Endothelial cell of umbilical vein (primary cell): ENCODE results near the gene ANKRD44. TPM values are rescaled to one million over a fixed set of nuclear protein-coding genes. Genes with fewer than 3 reads are reported as not detected.

Experiments used
- BruUV-seq: library from RNA; stranded (reverse); fragments of 400-500 nt; replicated peaks from 2 replicates; lab custom pipeline; 2021; lab: Mats Ljungman, UMichigan
- CTCF ChIA-PET: fragments of 300-600, 350-600 bp; sonication (Branson Sonifier 250); formaldehyde crosslinking; loops from one replicate; lab custom pipeline; 2021; ENCODE audit warnings: antibody characterized with exemption, inconsistent platforms; lab: Charles Lee
- POLR2A ChIA-PET: fragments of 300-600, 350-600 bp; sonication (Branson Sonifier 250); formaldehyde crosslinking; loops from one replicate; lab custom pipeline; 2021; ENCODE audit warnings: antibody characterized with exemption, inconsistent platforms; lab: Charles Lee
- DNase-seq: peaks from one replicate; pipeline ENCODE4 v3.0.0-alpha.2; 2011; ENCODE audit warnings: low read depth, low spot score
- FAIRE-seq: peaks from 2 replicates; lab custom pipeline; 2011; peaks lifted over from hg19 to GRCh38; lab: Jason Lieb, UNC
- H2AFZ ChIP-seq: 2 replicates; pipeline ENCODE4 v1.6.0; 2012; ENCODE audit warnings: low read depth, low read length, control low read depth, inconsistent platforms
- H3K27ac ChIP-seq: 2 replicates; pipeline ENCODE4 v1.5.1; 2011; ENCODE audit warnings: low read depth, mild to moderate bottlenecking, control low read depth, low read length, moderate library complexity; ENCODE audit not compliant: insufficient read depth
- H3K27me3 ChIP-seq, 2 experiments: 2 replicates each; pipeline versions ENCODE4 v1.6.0 to v1.6.1; 2011; ENCODE audit warnings: low read length in 2 of 2, mixed read lengths in 1 of 2; ENCODE audit not compliant: control insufficient read depth in 2 of 2, insufficient read depth in 2 of 2
- H3K36me3 ChIP-seq, 2 experiments: 2 replicates in 1 of 2; 3 replicates in 1 of 2; pipeline ENCODE4 v1.5.1; 2011; ENCODE audit warnings: low read length in 2 of 2, mild to moderate bottlenecking in 1 of 2, moderate library complexity in 1 of 2; ENCODE audit not compliant: control insufficient read depth in 2 of 2, insufficient read depth in 2 of 2; ENCODE audit errors: extremely low read depth in 1 of 2
- H3K4me1 ChIP-seq: 3 replicates; pipeline ENCODE4 v1.5.1; 2011; ENCODE audit warnings: mild to moderate bottlenecking, low read length; ENCODE audit not compliant: control insufficient read depth, insufficient read depth; ENCODE audit errors: extremely low read depth
- H3K4me2 ChIP-seq: 2 replicates; pipeline ENCODE4 v1.6.1; 2011; ENCODE audit warnings: low read length, control low read depth, mixed read lengths; ENCODE audit not compliant: insufficient read depth
- H3K4me3 ChIP-seq, 3 experiments: fragments of 200-600 bp in 1 of 3; sonication (generic), shearing (Covaris generic) in 1 of 3; replicated peaks in 1 of 3; 2 replicates each; pipeline ENCODE4 v1.5.1; 2011 to 2016; ENCODE audit warnings: control low read depth in 3 of 3, low read length in 3 of 3, mild to moderate bottlenecking in 2 of 3, inconsistent platforms in 1 of 3, low read depth in 1 of 3, moderate library complexity in 1 of 3; ENCODE audit not compliant: insufficient read depth in 1 of 3
- H3K79me2 ChIP-seq: 2 replicates; pipeline ENCODE4 v1.6.0; 2012; ENCODE audit warnings: low read length, inconsistent platforms; ENCODE audit not compliant: control insufficient read depth, insufficient read depth
- H3K9ac ChIP-seq: replicated peaks from 2 replicates; pipeline ENCODE3; 2011; ENCODE audit warnings: low read length, control low read depth; ENCODE audit not compliant: insufficient read depth; ENCODE audit errors: extremely low read depth
- H3K9me1 ChIP-seq: replicated peaks from 3 replicates; pipeline ENCODE4 v1.6.0; 2011; ENCODE audit warnings: mild to moderate bottlenecking, low read length; ENCODE audit not compliant: control insufficient read depth, insufficient read depth; ENCODE audit errors: extremely low read depth
- H3K9me3 ChIP-seq: replicated peaks from 2 replicates; pipeline ENCODE4 v1.5.1; 2012; ENCODE audit warnings: low read length, inconsistent platforms; ENCODE audit not compliant: control insufficient read depth, insufficient read depth
- H4K20me1 ChIP-seq: replicated peaks from 2 replicates; pipeline ENCODE3; 2011; ENCODE audit warnings: mild to moderate bottlenecking, low read length; ENCODE audit not compliant: control insufficient read depth, insufficient read depth; ENCODE audit errors: extremely low read depth
- CTCF ChIP-seq, 2 donors: IDR thresholded peaks; 1 replicate in 1 of 2; 2 replicates in 1 of 2; pipeline ENCODE4 v1.5.1; 2011; ENCODE audit warnings: low read length in 2 of 2, mild to moderate bottlenecking in 2 of 2, moderate library complexity in 2 of 2, control low read depth in 1 of 2, inconsistent platforms in 1 of 2, low read depth in 1 of 2; ENCODE audit not compliant: insufficient read depth in 1 of 2; ENCODE audit errors: extremely low read depth in 1 of 2
- EZH2 ChIP-seq: IDR thresholded peaks from 2 replicates; pipeline ENCODE4 v1.6.1; 2012; ENCODE audit warnings: borderline replicate concordance, low read depth, mild to moderate bottlenecking, moderate library complexity, low read length, inconsistent platforms; ENCODE audit not compliant: severe bottlenecking
- FOS ChIP-seq: IDR thresholded peaks from 2 replicates; pipeline ENCODE4 v1.6.1; 2011; ENCODE audit warnings: mild to moderate bottlenecking, low read length, moderate library complexity, borderline replicate concordance; ENCODE audit not compliant: insufficient read depth
- GATA2 ChIP-seq: IDR thresholded peaks from 2 replicates; pipeline ENCODE4 v1.7.0; 2011; ENCODE audit warnings: low read depth, mild to moderate bottlenecking, moderate library complexity, mixed read lengths, low read length; ENCODE audit not compliant: insufficient read length, insufficient read depth
- JUN ChIP-seq: IDR thresholded peaks from 2 replicates; pipeline ENCODE4 v1.6.1; 2011; ENCODE audit warnings: borderline replicate concordance, low read depth; ENCODE audit not compliant: insufficient read length, insufficient read depth
- MYC ChIP-seq: IDR thresholded peaks from one replicate; pipeline ENCODE4 v1.6.1; 2011; ENCODE audit warnings: mild to moderate bottlenecking, low read depth, low read length
- POLR2A ChIP-seq: IDR thresholded peaks from 2 replicates; pipeline ENCODE4 v1.6.1; 2012; ENCODE audit warnings: low read depth, mild to moderate bottlenecking, control low read depth, low read length
- POLR2AphosphoS5 ChIP-seq: IDR thresholded peaks from 2 replicates; pipeline ENCODE4 v1.6.1; 2012; ENCODE audit warnings: low read depth, mild to moderate bottlenecking, control low read depth, low read length, moderate library complexity; ENCODE audit not compliant: insufficient read depth
- dilution Hi-C: fragments of 300-500 bp; cut with MboI; formaldehyde crosslinking; loops from one replicate; pipeline ENCODE4 v1.15.0; 2019; ENCODE audit warnings: low sequenced_read_pairs; ENCODE audit not compliant: extremely low pct_ligation_motif_present
- intact Hi-C: fragments of 100-400 bp; cut with micrococcal nuclease; formaldehyde crosslinking; loops from one replicate; pipeline ENCODE4 v1.10.0; 2022
- polyA plus RNA-seq, 4 experiments: library from polyadenylated mRNA; depleted of rRNA in 3 of 4; stranded (reverse) in 3 of 4; unstranded in 1 of 4; fragments of >200 nt; gene quantifications; 2 replicates each; pipeline versions ENCODE4 v1.2.1 to v1.2.3, GENCODE V29; 2011 to 2012; ENCODE audit warnings: missing spikeins in 1 of 4
- total RNA-seq: library from RNA; stranded (reverse); gene quantifications from 2 replicates; pipeline ENCODE4 v1.2.3, GENCODE V29; 2021
- TF ChIP-seq, protein P1 (sequence below): IDR thresholded peaks from 2 replicates; pipeline ENCODE4 v1.6.1; 2011; ENCODE audit not compliant: insufficient read depth, insufficient read length

ANKRD44 gene
- total and polyA plus RNA-seq, 2 donors (not counting 3 experiments of a cell fraction or from before 2014, with no cell fraction given) = 3.4 to 6.1 TPM

- CTCF ChIA-PET = interaction anchor here (1.2 kb wide), 1 partner anchor 22 kb away, joined by 5 read pairs; no protein-coding TSS in a partner anchor
- Histone ChIP-seq H3K9ac (no peak overlapping the region), H3K4me1 (peaks cover 3% of the 10 kb centered on the region), H3K9me1 (no peaks in the 10 kb centered on the region), H3K9me3 (no peaks in the 10 kb centered on the region), H3K4me3 (no peak overlapping the region), H3K79me2 (no peaks in the 10 kb centered on the region), H3K36me3 (no peaks in the 10 kb centered on the region), H4K20me1 (no peaks in the 10 kb centered on the region), H3K4me2 (no peak overlapping the region), H2AFZ (no peak overlapping the region), H3K27ac (no peak overlapping the region), H3K27me3 (no peaks in the 10 kb centered on the region)
- DNase-seq (no peak), FAIRE-seq (no peak)
- POLR2A ChIA-PET = no interaction called here
- intact Hi-C loops = no loop called here
- no peak for TF ChIP-seq CTCF (IDR thresholded peaks at IDR 0.05; ENCODE audit: extremely low read depth in 1 of 2, insufficient read depth in 1 of 2, low read depth in 1 of 2, low read length in 2 of 2)
- TF ChIP-seq FOS = no peak
- no peak for TF ChIP-seq JUN
- TF ChIP-seq, protein P1, sequence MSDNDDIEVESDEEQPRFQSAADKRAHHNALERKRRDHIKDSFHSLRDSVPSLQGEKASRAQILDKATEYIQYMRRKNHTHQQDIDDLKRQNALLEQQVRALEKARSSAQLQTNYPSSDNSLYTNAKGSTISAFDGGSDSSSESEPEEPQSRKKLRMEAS = no peak
- no peak for TF ChIP-seq MYC
- TF ChIP-seq POLR2A = no peak
- no peak for TF ChIP-seq GATA2
- no peak for TF ChIP-seq EZH2
- TF ChIP-seq POLR2AphosphoS5 = no peak
- dilution Hi-C loops = no loop called here
- BruUV-seq = no TSS peak
Measured at GRCh38 chr2:196957881-196958525, 352.6 kb downstream of the ANKRD44 start.
